Measurements from ENCODE around the gene INPP4B.

Gene INPP4B

DNA sequence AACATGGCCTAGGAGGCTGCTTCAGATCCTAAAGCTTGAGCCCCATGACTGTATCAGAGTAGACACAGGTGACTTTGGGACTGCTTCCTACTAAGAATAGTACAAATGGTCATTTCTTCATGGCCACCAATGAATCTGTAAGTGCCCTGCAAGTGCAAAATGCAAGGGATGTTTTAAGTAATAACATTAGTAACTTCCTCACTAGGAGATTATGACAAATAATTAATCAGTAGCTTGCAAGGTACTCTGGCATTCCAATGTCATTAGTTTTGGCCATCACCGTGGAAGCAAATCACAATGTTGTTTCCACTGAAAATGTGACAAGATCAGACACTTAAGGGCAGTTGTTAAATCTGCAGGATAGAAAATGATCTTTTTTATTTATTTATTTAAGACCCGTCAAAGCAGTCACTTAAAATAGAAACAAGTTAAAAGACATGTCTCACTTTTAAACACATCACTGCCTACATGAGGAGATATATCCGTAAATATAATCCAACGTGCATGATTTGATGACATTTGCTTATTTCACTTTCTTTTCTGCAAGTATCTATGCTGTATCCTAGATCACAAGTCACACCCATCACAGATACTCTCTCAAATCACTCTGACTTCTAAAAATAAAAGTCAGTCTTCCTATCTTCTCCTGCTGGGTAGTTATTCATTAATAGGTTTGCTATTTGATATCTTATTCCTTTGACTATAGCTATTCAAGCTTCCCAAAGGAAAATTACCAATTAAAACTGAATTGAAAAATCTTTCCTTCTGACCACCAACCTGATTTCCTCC, 809.1 kb downstream of the INPP4B start:
- no peak for DNase-seq

DNA sequence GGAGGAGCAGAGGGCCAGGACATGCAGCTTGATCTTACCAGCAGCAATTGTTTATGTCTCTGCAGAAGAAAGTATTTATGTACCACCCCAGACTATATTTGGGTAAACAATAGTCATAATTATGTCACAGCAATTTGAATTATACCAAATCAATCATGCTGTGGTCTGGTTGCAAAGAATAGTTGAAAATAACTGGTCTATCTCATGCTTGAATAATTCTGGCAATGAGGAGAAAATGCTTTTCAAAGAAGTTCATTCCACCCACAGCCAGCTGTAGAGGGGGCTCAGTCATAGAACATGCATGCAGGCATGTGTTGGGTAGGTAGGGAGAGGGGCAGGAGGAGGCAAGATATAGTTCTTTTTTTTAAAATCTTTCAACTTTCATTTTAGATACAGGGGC, 810.5 kb downstream of the INPP4B start:
- DNase-seq: no peak

- no peak for DNase-seq
These were observed 812.0 kb downstream of the INPP4B start for GRCh38 chr4:142034101-142034500.

- no peak for DNase-seq
These were observed 816.1 kb downstream of the INPP4B start for GRCh38 chr4:142030010-142030409.

DNA sequence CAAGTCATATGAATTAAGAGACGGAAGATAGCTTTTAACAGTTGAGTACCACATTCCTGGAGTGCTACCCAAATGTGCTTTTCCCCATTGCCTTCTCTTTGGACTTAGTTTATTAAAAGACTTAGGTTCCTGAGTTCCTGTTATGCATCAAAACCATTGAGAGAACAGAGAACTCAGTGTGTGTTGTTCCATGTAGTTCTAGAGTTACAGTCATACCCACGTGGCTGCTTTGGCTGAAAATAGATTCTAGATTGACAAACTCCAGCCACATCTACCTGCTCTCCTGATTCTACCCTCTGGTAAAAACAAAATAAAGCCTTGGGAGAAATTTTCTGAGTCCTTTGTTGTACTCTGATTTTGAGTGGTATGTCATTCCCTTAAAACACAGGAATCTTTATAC, 824.3 kb downstream of the INPP4B start:
- DNase-seq: no peak

GRCh38 chr4:142021181-142021580, 824.9 kb downstream of the INPP4B start:
- DNase-seq: no peak

DNA sequence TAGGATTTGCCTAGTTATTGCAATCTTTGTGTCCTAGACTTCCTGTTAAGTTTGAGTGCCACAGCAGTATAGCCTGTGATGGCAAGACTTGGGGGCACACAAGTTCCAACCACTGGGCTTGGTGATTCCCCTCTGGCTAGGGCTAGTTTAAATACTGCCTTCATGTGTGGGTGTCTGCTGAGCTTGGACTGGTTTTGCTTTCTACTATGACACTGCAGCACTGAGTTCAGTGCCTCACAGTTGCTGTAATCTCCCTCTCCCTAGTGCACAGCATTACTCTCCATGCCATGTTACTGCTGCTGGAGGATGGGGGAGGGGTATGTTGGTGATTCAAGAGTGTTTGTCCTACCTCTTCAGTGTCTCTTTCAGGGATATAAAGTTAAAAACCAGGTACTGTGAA, 830.1 kb downstream of the INPP4B start:
- DNase-seq: no peak

DNA sequence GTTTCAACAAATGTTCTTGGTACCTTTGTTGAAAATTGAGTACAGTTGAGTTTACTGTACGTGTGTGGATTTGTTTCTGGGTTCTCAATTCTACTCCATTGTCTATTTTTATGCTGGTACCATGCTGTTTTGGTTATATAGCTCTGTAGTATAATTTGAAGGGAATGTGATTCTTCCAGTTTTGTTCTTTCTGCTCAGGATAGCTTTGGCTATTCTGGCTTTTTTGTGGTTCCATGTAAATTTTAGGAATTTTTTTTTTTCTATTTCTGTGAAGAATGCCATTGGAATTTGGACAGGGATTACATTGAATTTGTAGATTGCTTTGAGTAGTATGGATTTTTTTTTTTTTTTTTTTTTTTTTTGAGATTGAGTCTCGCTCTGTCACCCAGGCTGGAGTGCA, 836.4 kb downstream of the INPP4B start:
- no peak for DNase-seq

DNA sequence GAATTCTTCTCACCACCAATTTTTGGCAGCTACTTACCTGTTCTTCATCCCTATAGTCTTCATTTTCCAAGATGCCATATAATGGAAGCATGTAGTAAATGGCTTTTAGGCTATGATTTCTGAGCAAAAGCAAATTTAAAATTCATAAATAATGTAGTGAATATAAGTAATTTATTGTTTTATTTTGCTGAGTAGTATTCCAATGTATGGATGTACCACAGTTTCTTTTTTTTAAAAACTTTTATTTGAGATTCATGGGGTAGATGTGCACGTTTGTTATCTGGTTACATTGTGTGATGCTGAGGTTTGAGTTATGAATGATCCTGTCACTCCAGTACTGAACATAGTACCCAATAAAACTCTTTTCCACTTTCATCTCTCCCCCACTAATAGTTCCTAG, 840.6 kb downstream of the INPP4B start:
- no peak for DNase-seq

DNA sequence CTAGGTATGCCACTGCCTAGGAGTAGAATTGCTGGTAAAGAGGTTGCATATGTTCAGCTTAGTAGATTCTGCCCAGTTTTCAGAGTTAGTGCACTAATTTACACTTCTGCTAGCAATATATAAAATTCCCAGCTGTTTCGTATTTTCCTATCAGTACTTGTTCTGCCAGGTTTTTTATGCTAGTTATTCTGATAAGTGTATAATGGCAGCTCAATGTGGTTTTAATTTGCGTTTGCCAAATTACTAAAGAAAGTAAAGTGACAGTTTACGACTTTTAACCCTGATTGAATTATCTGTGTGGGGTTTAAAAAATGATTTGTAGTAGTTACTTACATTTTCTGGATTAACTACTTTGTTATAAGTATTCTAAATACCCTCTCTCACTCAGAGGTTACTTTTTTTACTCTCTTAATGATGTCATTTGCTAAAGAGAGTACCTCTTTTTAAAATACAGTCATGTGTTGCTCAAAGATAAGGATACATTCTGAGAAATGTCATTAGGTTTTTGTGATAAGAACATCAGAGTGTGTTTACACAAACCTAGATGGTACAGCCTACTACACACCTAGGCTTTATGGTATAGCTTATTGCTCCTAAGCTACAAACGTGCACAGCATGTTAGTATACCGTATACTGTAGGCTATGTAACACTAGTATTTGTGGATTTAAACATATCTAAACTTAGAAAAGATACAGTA, 846.5 kb downstream of the INPP4B start:
- no peak for DNase-seq

GRCh38 chr4:141995056-141995455, 851.0 kb downstream of the INPP4B start:
- no peak for DNase-seq

GRCh38 chr4:141977433-141977832, 868.7 kb downstream of the INPP4B start:
- DNase-seq: no peak
